Measurements from ENCODE around the gene S1PR2.
"Not testable (repeated sequence)": the region's sequence is repeated elsewhere in the genome, so short reads cannot be mapped to it uniquely, and the experiment has no call there.

The S1PR2 gene

DNA sequence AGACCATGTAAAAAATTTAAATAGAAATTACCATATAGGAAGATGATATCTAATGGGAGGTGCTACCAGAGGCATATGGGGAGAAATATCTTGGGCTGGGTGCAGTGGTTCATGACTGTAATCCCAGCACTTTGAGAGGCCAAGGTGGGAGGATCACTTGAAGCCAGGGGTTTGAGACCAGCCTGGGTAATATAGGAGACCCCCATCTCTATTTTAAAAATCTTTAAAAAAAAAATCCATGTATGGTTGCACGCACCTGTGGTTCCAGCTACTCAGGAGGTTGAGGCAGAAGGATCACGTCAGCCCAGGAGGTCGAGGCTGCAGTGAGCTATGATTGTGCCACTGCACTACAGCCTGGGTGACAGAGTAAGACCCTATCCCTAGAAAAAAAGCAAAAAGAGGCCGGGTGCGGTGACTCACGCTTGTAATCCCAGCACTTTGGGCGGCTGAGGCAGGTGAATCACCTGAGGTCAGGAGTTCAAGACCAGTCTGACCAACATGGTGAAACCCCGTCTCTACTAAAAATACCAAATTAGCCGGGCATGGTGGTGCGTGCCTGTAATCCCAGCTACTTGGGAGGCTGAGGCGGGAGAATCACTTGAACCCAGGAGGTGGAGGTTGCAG, 10.8 kb upstream of the S1PR2 start:
- not testable (repeated sequence) for H2BK12ac ChIP-seq (ENCODE audit: low read length); H2AFZ ChIP-seq (ENCODE audit: insufficient read depth, low read length, poor library complexity); H3K9ac ChIP-seq (ENCODE audit: low read length); H3K79me2 ChIP-seq (ENCODE audit: control insufficient read depth, insufficient read depth, low read length, poor library complexity); H3K4me2 ChIP-seq (ENCODE audit: low read length); H4K91ac ChIP-seq (ENCODE audit: low read depth, low read length); H4K8ac ChIP-seq (ENCODE audit: low read depth, low read length); H3K27me3 ChIP-seq (ENCODE audit: insufficient read depth, low read length); H4K12ac ChIP-seq (ENCODE audit: low read depth, low read length); H3K27ac ChIP-seq (ENCODE audit: low read depth, low read length); H3K4me3 ChIP-seq (ENCODE audit: low read depth, low read length); H2AK5ac ChIP-seq (ENCODE audit: low read length); H3K79me1 ChIP-seq (ENCODE audit: low read length); H3K4ac ChIP-seq (ENCODE audit: low read depth, low read length); H3K18ac ChIP-seq (ENCODE audit: low read length); H2BK5ac ChIP-seq (ENCODE audit: low read depth, low read length, poor library complexity); H2BK120ac ChIP-seq (ENCODE audit: insufficient read depth, low read length, poor library complexity); H3K23ac ChIP-seq (ENCODE audit: low read length); H3K9me3 ChIP-seq (ENCODE audit: insufficient read depth, low read depth, low read length); H3K14ac ChIP-seq (ENCODE audit: low read length); H3K36me3 ChIP-seq (ENCODE audit: control insufficient read depth in 1 of 2, insufficient read depth in 2 of 2, low read length in 2 of 2)
- peak; percentile 69 for DNase-seq
- peaks cover 5 to 13% of the 10 kb centered on the region in 2 experiments for H3K4me1 ChIP-seq (ENCODE audit: control insufficient read depth in 1 of 2, insufficient read depth in 2 of 2, low read length in 2 of 2)
- WGBS (ENCODE audit: extremely low coverage, insufficient coverage, insufficient read length) = no CpG with 5 or more reads among the region's 11 CpGs

DNA sequence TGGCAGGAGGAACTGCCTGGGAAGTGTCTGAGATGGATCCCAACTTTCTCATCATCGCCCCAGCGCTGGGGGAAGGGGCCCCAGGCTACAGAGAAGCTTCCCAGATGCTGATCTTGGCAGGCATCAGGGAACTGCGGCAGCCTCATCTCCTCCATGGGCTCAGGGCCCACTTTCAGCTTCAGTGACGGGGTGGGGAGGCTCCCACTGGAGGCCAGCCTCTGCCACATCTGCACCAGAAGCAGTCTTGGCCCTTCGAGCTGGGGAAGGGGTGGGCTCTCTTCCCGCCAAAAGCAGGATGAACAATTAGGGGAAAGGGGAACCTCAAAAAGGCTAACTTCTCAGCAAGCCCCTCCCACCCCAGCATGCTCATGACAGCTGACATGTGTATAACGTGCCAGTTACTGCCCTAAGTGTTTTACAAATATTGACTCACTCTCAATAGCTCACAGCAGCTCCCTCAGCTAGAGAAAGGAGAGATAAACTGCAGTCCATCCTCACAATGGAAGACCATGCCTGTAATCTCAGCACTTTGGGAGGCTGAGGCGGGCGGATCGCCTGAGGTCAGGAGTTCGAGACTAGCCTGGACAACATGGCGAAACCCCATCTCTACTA, 7.1 kb upstream of the S1PR2 start:
- no CpG with 5 or more reads among the region's 12 CpGs for WGBS (ENCODE audit: extremely low coverage, insufficient coverage, insufficient read length)

DNA sequence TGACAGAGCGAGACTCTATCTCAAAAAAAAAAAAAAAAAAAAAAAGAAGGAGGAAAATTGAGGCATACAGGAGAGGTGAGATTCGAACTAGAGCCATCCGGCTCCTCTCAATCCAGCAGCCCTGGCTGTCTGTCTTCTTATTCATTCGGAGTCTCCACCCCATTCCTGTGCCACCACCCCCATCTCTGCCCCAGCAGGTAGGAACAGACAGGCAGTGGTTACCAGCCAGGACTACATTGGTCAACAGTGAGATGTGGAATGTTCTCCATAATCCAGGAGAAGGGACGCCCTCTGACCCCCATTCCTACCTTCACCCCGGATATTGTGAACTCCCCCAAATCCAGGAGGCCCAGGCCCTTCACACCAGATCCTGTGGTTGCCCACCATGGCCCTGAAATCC, 6.6 kb upstream of the S1PR2 start:
- Histone ChIP-seq H4K12ac (ENCODE audit: low read depth, low read length) (no peak overlapping the region), H3K18ac (ENCODE audit: low read length) (no peak overlapping the region), H3K9ac (ENCODE audit: low read length) (no peak overlapping the region), H3K4me1 (ENCODE audit: control insufficient read depth in 1 of 2, insufficient read depth in 2 of 2, low read length in 2 of 2) (peaks cover 7 to 8% of the 10 kb centered on the region in 2 experiments), H2BK12ac (ENCODE audit: low read length) (no peak overlapping the region), H3K4me2 (ENCODE audit: low read length) (no peak overlapping the region), H3K36me3 (ENCODE audit: control insufficient read depth in 1 of 2, insufficient read depth in 2 of 2, low read length in 2 of 2) (no peaks in the 10 kb centered on the region), H4K91ac (ENCODE audit: low read depth, low read length) (no peak overlapping the region), H3K4ac (ENCODE audit: low read depth, low read length) (no peak overlapping the region), H3K9me3 (ENCODE audit: insufficient read depth, low read depth, low read length) (no peaks in the 10 kb centered on the region), H2AFZ (ENCODE audit: insufficient read depth, low read length, poor library complexity) (no peak overlapping the region), H3K14ac (ENCODE audit: low read length) (no peak overlapping the region), H2AK5ac (ENCODE audit: low read length) (no peak overlapping the region), H3K27ac (ENCODE audit: low read depth, low read length) (no peak overlapping the region), H3K4me3 (ENCODE audit: low read depth, low read length) (no peak overlapping the region), H3K79me2 (ENCODE audit: control insufficient read depth, insufficient read depth, low read length, poor library complexity) (no peaks in the 10 kb centered on the region), H3K27me3 (ENCODE audit: insufficient read depth, low read length) (no peaks in the 10 kb centered on the region), H2BK5ac (ENCODE audit: low read depth, low read length, poor library complexity) (no peak overlapping the region), H3K23ac (ENCODE audit: low read length) (no peak overlapping the region), H3K79me1 (ENCODE audit: low read length) (no peaks in the 10 kb centered on the region), H4K8ac (ENCODE audit: low read depth, low read length) (no peak overlapping the region), H2BK120ac (ENCODE audit: insufficient read depth, low read length, poor library complexity) (no peak overlapping the region)
- WGBS (ENCODE audit: extremely low coverage, insufficient coverage, insufficient read length) = no CpG with 5 or more reads among the region's 6 CpGs
- no peak for DNase-seq

More for the DNA sequence above, 7.1 kb upstream of the S1PR2 start:
- no peak for DNase-seq
- no peaks in the 10 kb centered on the region for H3K36me3 ChIP-seq (ENCODE audit: control insufficient read depth in 1 of 2, insufficient read depth in 2 of 2, low read length in 2 of 2)
- H2AFZ ChIP-seq (ENCODE audit: insufficient read depth, low read length, poor library complexity) = no peak overlapping the region
- H3K4me3 ChIP-seq (ENCODE audit: low read depth, low read length) = no peak overlapping the region
- no peak overlapping the region for H3K14ac ChIP-seq (ENCODE audit: low read length)
- H3K27me3 ChIP-seq (ENCODE audit: insufficient read depth, low read length) = no peaks in the 10 kb centered on the region
- peaks cover 7 to 9% of the 10 kb centered on the region in 2 experiments for H3K4me1 ChIP-seq (ENCODE audit: control insufficient read depth in 1 of 2, insufficient read depth in 2 of 2, low read length in 2 of 2)
- no peak overlapping the region for H3K4ac ChIP-seq (ENCODE audit: low read depth, low read length)
- no peak overlapping the region for H2AK5ac ChIP-seq (ENCODE audit: low read length)
- H4K91ac ChIP-seq (ENCODE audit: low read depth, low read length) = no peak overlapping the region
- no peak overlapping the region for H3K4me2 ChIP-seq (ENCODE audit: low read length)
- no peak overlapping the region for H3K18ac ChIP-seq (ENCODE audit: low read length)
- no peak overlapping the region for H3K23ac ChIP-seq (ENCODE audit: low read length)
- no peak overlapping the region for H2BK12ac ChIP-seq (ENCODE audit: low read length)
- no peaks in the 10 kb centered on the region for H3K79me2 ChIP-seq (ENCODE audit: control insufficient read depth, insufficient read depth, low read length, poor library complexity)
- no peak overlapping the region for H3K27ac ChIP-seq (ENCODE audit: low read depth, low read length)
- no peak overlapping the region for H2BK120ac ChIP-seq (ENCODE audit: insufficient read depth, low read length, poor library complexity)
- H3K79me1 ChIP-seq (ENCODE audit: low read length) = no peaks in the 10 kb centered on the region
- H2BK5ac ChIP-seq (ENCODE audit: low read depth, low read length, poor library complexity) = no peak overlapping the region
- no peaks in the 10 kb centered on the region for H3K9me3 ChIP-seq (ENCODE audit: insufficient read depth, low read depth, low read length)
- H3K9ac ChIP-seq (ENCODE audit: low read length) = no peak overlapping the region
- H4K8ac ChIP-seq (ENCODE audit: low read depth, low read length) = no peak overlapping the region
- H4K12ac ChIP-seq (ENCODE audit: low read depth, low read length) = no peak overlapping the region

DNA sequence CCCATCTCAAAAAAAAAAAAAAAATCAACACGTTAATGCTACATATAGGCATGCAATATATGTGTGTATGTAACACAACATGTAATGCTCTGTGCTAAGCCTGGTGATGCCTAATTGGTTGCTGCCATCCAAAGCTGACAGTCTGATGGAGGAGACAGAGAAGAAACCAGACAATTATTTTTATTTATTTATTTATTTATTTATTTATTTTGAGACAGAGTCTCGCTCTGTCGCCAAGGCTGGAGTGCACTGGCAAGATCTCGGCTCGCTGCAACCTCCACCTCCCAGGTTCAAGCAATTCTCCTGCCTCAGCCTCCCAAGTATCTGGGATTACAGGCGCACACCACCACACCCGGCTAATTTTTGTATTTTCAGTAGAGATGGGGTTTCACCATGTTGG, 4.3 kb upstream of the S1PR2 start:
- H2AK5ac ChIP-seq (ENCODE audit: low read length); DNase-seq; H2BK12ac ChIP-seq (ENCODE audit: low read length); H2BK120ac ChIP-seq (ENCODE audit: insufficient read depth, low read length, poor library complexity); H3K4me2 ChIP-seq (ENCODE audit: low read length); H3K36me3 ChIP-seq (ENCODE audit: control insufficient read depth in 1 of 2, insufficient read depth in 2 of 2, low read length in 2 of 2); H3K9me3 ChIP-seq (ENCODE audit: insufficient read depth, low read depth, low read length); H3K9ac ChIP-seq (ENCODE audit: low read length); H4K12ac ChIP-seq (ENCODE audit: low read depth, low read length); H3K79me2 ChIP-seq (ENCODE audit: control insufficient read depth, insufficient read depth, low read length, poor library complexity); H4K8ac ChIP-seq (ENCODE audit: low read depth, low read length); H3K14ac ChIP-seq (ENCODE audit: low read length); H3K4me3 ChIP-seq (ENCODE audit: low read depth, low read length); H2AFZ ChIP-seq (ENCODE audit: insufficient read depth, low read length, poor library complexity); H4K91ac ChIP-seq (ENCODE audit: low read depth, low read length); H3K18ac ChIP-seq (ENCODE audit: low read length); H3K4me1 ChIP-seq (ENCODE audit: control insufficient read depth in 1 of 2, insufficient read depth in 2 of 2, low read length in 2 of 2); H3K27ac ChIP-seq (ENCODE audit: low read depth, low read length); H3K4ac ChIP-seq (ENCODE audit: low read depth, low read length); H2BK5ac ChIP-seq (ENCODE audit: low read depth, low read length, poor library complexity); H3K23ac ChIP-seq (ENCODE audit: low read length); H3K27me3 ChIP-seq (ENCODE audit: insufficient read depth, low read length); H3K79me1 ChIP-seq (ENCODE audit: low read length): not testable (repeated sequence)
- no CpG with 5 or more reads among the region's 7 CpGs for WGBS (ENCODE audit: extremely low coverage, insufficient coverage, insufficient read length)

All from trophoblast cell (in vitro differentiated cells and primary cell).